Activated CD8-positive, alpha-beta memory T cell treated with anti-CD3 and anti-CD28 coated beads, Interleukin-2, amount 50 U/mL, for 24 hours (primary cell): ENCODE measurements around the gene GTPBP6.
"Not testable (repeated sequence)": the region's sequence is repeated elsewhere in the genome, so short reads cannot be mapped to it uniquely, and the experiment has no call there.

Experiments
- DNase-seq: peaks from one replicate; pipeline ENCODE4 v3.0.0-alpha.2; 2020; ENCODE audit errors: extremely low read depth

The GTPBP6 gene

DNA sequence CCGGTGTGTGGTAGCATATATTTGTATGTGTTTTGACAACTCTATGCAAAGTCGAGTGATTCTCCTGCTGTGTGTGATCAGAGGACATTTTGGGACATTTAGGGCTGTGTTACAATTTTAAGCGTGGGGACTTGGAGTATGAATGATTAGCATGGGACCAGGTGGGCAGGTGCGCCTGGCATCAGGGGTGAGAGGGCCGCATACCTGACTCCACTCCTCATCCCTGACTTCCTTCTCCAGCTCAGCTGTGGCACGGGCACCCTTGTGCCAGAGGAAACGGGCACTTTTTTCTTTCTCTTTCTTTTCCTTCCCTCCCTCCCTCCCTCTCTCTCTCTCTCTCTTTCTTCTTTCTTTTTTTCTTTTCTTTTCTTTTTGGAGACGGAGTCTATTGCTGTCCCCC lies 53.1 kb downstream of the GTPBP6 start:
- DNase-seq: no peak

DNA sequence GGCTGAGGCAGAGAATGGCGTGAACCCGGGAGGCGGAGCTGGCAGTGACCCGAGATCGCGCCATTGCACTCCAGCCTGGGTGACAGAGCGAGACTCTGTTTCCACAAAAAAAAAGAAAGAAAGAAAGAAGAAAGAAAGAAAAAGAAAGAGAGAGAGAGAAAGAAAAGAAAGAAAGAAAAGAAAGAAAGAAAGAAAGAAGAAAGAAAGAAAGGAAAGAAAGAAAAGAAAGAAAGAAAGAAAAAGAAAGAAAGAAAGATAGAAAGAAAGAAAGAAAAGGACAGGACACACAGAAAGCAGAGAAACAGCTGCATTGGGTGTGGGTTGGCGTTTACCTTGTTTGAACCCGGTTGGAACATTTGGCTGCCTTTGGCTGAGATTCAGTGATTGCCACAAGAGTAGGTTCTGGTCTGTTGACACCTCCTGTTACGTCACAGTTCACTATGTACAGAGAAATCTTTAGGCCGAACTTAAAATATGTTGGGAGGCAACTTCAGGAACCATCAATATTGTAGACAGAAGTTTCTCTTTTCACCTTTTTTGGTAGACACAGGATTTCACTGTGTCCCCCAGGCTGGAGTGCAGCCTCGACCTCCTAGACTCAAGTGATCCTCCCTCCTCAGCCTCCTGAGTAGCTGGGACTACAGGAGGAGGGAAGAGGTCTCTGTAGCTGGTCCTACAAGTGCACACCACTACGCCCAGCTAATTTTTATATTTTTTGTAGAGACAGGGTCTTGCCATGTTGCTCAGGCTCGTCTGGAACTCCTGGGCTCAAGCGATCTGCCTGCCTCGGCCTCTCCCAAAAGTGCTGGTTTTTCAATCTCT lies 53.8 kb downstream of the GTPBP6 start:
- no peak for DNase-seq

- not testable (repeated sequence) for DNase-seq
Observed at GRCh38 chrX:264006-264405, 54.6 kb downstream of the GTPBP6 start.

DNA sequence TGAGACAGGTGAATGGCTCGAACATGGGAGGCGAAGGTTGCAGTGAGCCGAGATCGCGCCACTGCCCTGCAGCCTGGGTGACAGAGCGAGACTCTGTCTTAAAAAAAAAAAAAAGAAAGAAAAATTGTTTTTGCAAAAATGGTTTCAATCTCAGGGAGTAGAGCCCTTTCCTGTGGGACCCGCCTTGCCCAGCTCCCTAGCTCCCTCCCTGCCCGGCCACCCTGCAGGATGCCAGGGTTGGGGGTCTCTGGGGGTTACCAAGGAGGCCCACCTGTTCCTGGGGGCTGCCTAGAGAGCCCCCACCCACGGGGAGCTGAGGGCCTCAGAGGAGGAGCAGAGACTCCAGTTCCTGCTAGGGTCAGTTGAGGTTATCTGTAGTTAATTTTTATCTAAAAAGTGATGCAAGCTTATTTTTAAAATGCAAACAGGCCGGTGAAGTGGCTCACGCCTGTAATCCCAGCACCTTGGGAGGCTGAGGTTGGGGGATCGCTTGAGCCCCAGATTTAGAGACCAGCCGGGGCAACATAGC lies 56.2 kb downstream of the GTPBP6 start:
- DNase-seq: no peak

- no peak for DNase-seq
Observed at GRCh38 chrX:261919-262352, 56.7 kb downstream of the GTPBP6 start.

DNA sequence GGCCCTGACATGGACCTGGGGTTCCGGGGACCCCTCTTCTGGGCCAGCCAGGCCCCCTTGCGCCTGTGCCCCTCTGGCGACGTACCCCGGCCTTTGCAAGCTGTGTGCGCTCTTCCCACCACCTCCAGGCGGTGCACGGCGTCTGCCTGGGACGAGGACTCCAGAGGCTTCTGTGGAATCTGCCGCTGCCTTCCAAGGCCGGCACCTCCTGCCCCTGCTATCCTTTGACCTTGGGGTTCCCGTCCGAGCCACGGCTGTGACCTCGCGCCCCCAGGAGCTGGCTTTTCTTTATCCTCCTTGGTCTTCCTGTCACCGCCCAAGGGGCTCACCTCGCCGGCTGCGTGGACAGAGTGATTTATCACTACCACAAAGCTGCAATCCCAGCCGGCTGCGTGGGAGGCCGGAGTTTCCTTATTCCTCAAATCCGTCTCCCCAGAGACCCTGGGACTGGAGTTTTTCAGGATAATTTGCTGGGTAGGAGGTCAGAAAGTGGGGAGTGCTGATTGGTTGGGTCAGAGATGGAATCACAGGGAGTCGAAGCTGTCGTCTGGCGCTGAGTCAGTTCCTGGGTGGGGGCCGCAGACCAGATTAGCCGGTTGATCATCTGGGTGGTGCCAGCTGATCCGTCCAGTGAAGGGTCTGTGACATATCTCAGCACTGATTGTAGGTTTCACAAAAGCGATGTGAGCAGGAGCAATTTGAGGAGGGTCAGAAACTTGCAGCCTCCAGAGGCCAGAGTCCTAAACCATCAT lies 57.3 kb downstream of the GTPBP6 start:
- no peak for DNase-seq

GRCh38 chrX:259692-260355 lies 58.8 kb downstream of the GTPBP6 start:
- DNase-seq: no peak

DNA sequence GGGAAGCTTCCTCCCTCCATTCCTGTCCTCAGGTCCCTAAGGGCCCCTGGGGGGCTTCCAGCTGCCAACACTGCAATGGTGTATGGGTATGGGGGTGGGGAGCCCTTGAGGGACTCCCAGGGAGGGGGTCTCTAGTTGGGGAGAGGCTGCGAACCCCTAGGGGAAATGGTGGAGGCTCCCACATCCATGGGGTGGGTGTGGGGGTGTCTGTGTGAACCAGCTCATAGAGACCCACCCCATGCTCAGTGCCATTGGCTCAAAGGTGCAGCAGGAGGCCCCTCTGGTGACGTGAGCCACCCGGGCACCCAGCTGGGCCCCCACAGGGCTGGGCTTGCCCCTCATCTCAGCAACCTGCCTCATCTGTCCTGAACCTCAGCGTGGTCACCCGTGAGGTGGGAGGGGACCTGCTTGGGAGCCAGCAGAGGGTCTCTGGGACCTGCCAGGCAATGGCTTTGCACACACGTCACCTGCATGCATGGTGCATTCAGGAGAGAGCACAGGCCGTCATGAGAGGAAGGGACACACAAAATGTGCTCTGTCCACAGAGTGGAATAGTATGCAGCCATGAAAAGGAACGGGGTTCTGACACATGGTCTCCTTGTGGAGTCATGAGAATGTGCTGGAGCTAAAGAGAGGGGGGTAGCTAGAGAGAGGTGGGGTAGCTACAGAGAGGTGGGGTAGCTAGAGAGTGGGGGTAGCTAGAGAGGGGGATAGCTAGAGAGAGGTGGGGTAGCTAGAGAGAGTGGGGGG lies 60.1 kb downstream of the GTPBP6 start:
- no peak for DNase-seq

- DNase-seq: no peak
Observed at GRCh38 chrX:257681-258289, 60.8 kb downstream of the GTPBP6 start.

- not testable (repeated sequence) for DNase-seq
Observed at GRCh38 chrX:257054-257453, 61.5 kb downstream of the GTPBP6 start.

- no peak for DNase-seq
Observed at GRCh38 chrX:255923-256331, 62.7 kb downstream of the GTPBP6 start.
